ENCODE results near the gene SHISA6. TPM values are rescaled to one million over a fixed set of nuclear protein-coding genes. Genes with fewer than 3 reads are reported as not detected.

The SHISA6 gene
- polyA plus RNA-seq, 1 donor from 2014 or later, result 1.8 TPM

- Histone ChIP-seq H3K4me3 (ENCODE audit: low read length) (no peak overlapping the region), H3K79me2 (replicated peaks; ENCODE audit: insufficient read depth, low read length) (no peaks in the 10 kb centered on the region), H3K27me3 (ENCODE audit: insufficient read depth, low read depth, low read length) (no peaks in the 10 kb centered on the region), H3K27ac (ENCODE audit: low read length) (no peak overlapping the region), H3K4me2 (ENCODE audit: low read length) (no peak overlapping the region), H3K9me2 (ENCODE audit: insufficient read depth, low read length) (no peaks in the 10 kb centered on the region), H3F3A (ENCODE audit: insufficient read depth, low read length, poor library complexity, severe bottlenecking) (no peaks in the 10 kb centered on the region), H3K9me3 (ENCODE audit: low read length) (peaks cover 3% of the 10 kb centered on the region), H4K20me1 (ENCODE audit: insufficient read depth) (no peaks in the 10 kb centered on the region), H2AFZ (ENCODE audit: low read depth, low read length) (no peak overlapping the region), H3K9ac (ENCODE audit: low read length) (no peak overlapping the region), H3K36me3 (ENCODE audit: insufficient read depth, low read length) (no peaks in the 10 kb centered on the region)
- TF ChIP-seq MXI1 (conservative IDR thresholded peaks at IDR 0.05; ENCODE audit: poor library complexity, severe bottlenecking) (no peak), CTCF (IDR thresholded peaks at IDR 0.05; ENCODE audit: poor library complexity, severe bottlenecking) (no peak), EP300 (conservative IDR thresholded peaks at IDR 0.05; ENCODE audit: poor library complexity, severe bottlenecking) (no peak)
Measured at GRCh38 chr17:11545696-11546095, 304.7 kb downstream of the SHISA6 start.

GRCh38 chr17:11547853-11548252, 306.8 kb downstream of the SHISA6 start:
- Histone ChIP-seq H3K9ac (ENCODE audit: low read length) (no peak overlapping the region), H3K27ac (ENCODE audit: low read length) (no peak overlapping the region), H3K9me2 (ENCODE audit: insufficient read depth, low read length) (no peaks in the 10 kb centered on the region), H3F3A (ENCODE audit: insufficient read depth, low read length, poor library complexity, severe bottlenecking) (no peaks in the 10 kb centered on the region), H4K20me1 (ENCODE audit: insufficient read depth) (no peaks in the 10 kb centered on the region), H3K4me3 (ENCODE audit: low read length) (no peak overlapping the region), H3K79me2 (replicated peaks; ENCODE audit: insufficient read depth, low read length) (no peaks in the 10 kb centered on the region), H3K27me3 (ENCODE audit: insufficient read depth, low read depth, low read length) (no peaks in the 10 kb centered on the region), H3K9me3 (ENCODE audit: low read length) (peaks cover under 1% of the 10 kb centered on the region), H3K4me2 (ENCODE audit: low read length) (no peak overlapping the region), H3K36me3 (ENCODE audit: insufficient read depth, low read length) (no peaks in the 10 kb centered on the region), H2AFZ (ENCODE audit: low read depth, low read length) (no peak overlapping the region)
- TF ChIP-seq EZH2 (IDR thresholded peaks at IDR 0.05; ENCODE audit: borderline replicate concordance, insufficient read depth, low read length, poor library complexity, severe bottlenecking) (no peak), REST (IDR thresholded peaks at IDR 0.05; ENCODE audit: borderline replicate concordance) (no peak), RAD21 (conservative IDR thresholded peaks at IDR 0.05) (no peak), MXI1 (conservative IDR thresholded peaks at IDR 0.05; ENCODE audit: poor library complexity, severe bottlenecking) (no peak), POLR2AphosphoS5 (IDR thresholded peaks at IDR 0.05) (no peak), EP300 (conservative IDR thresholded peaks at IDR 0.05; ENCODE audit: poor library complexity, severe bottlenecking) (no peak), SMC3 (conservative IDR thresholded peaks at IDR 0.05; ENCODE audit: poor library complexity) (no peak), CTCF (IDR thresholded peaks at IDR 0.05; ENCODE audit: poor library complexity, severe bottlenecking) (no peak), TAF1 (IDR thresholded peaks at IDR 0.05; ENCODE audit: low read depth) (no peak)
